Thyroid gland (tissue), 4 donors: Measurements from ENCODE around the gene CACNG6.

Experiments used
- CTCF ChIP-seq, 6 experiments: fragments of 200-600 bp in 3 of 6; fragments of 450-650 bp in 3 of 6; sonication (generic) in 3 of 6; IDR thresholded peaks; one replicate each; pipeline ENCODE4 v1.5.1; 2016 to 2019; ENCODE audit warnings: antibody characterized with exemption in 6 of 6, mild to moderate bottlenecking in 2 of 6, inconsistent platforms in 1 of 6, moderate library complexity in 1 of 6
- POLR2A ChIP-seq, 2 donors: fragments of 450-650 bp; IDR thresholded peaks; one replicate each; pipeline ENCODE4 v1.6.1; 2017; ENCODE audit warnings: antibody characterized with exemption in 2 of 2, mild to moderate bottlenecking in 2 of 2, moderate library complexity in 1 of 2

DNA sequence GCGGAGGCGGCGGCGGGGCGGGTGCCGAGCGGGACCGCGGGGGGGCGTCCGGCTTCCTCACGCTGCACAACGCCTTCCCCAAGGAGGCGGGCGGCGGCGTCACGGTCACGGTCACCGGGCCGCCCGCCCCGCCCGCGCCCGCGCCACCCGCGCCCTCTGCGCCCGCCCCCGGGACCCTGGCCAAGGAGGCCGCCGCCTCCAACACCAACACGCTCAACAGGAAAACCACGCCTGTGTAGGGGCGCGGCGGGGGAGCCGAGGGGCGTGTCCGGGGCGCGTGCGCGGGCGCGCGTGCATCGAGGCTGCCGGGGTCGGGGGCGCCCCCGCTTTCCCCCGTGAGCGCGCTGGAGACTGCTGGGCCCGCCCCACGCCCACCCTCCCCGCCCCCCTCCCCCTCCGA, 8.8 kb upstream of the CACNG6 start:
- TF ChIP-seq POLR2A (IDR thresholded peaks at IDR 0.05) (no peak), CTCF (IDR thresholded peaks at IDR 0.05) (no peak)
